H1 (cell line): Measurements from ENCODE around the gene CDK15. TPM values are rescaled to one million over a fixed set of nuclear protein-coding genes. Genes with fewer than 3 reads are reported as not detected.
A peak's percentile ranks its signal among the peaks of the same experiment; 100 is the strongest.

ENCODE experiments used
- CTCF ChIA-PET: fragments of 300-600 bp; sonication (Branson Sonifier 250); formaldehyde crosslinking; loops from one replicate; lab custom pipeline; 2021; ENCODE audit not compliant: partially characterized antibody; lab: Charles Lee
- POLR2A ChIA-PET: fragments of 300-600 bp; sonication (Branson Sonifier 250); formaldehyde crosslinking; loops from one replicate; lab custom pipeline; 2021; ENCODE audit warnings: inconsistent platforms; ENCODE audit not compliant: partially characterized antibody; lab: Charles Lee
- DNase-seq, 2 experiments: peaks; one replicate each; pipeline versions ENCODE4 v3.0.0 to v3.0.0-alpha.2; 2010 to 2022; ENCODE audit warnings: low spot score in 2 of 2, low read depth in 1 of 2, mixed read lengths in 1 of 2
- FAIRE-seq: peaks from 2 replicates; lab custom pipeline; 2011; peaks lifted over from hg19 to GRCh38; lab: Jason Lieb, UNC
- H2AFZ ChIP-seq: 2 replicates; pipeline ENCODE4 v1.8.1; 2012; ENCODE audit warnings: low read length, inconsistent platforms
- H2AK5ac ChIP-seq: 2 replicates; pipeline ENCODE4 v1.6.1; 2013; ENCODE audit warnings: low read depth, low read length
- H2BK120ac ChIP-seq: replicated peaks from 2 replicates; pipeline ENCODE3; 2013; ENCODE audit warnings: low read depth, low read length, inconsistent platforms
- H2BK12ac ChIP-seq: 2 replicates; pipeline ENCODE4 v1.6.1; 2013; ENCODE audit warnings: low read depth, low read length
- H2BK15ac ChIP-seq: 2 replicates; pipeline ENCODE4 v1.6.1; 2013; ENCODE audit warnings: low read length
- H2BK20ac ChIP-seq: 2 replicates; pipeline ENCODE4 v1.6.1; 2013; ENCODE audit warnings: low read length
- H2BK5ac ChIP-seq: 2 replicates; pipeline ENCODE4 v1.6.1; 2013; ENCODE audit warnings: low read depth, low read length
- H3K14ac ChIP-seq: 2 replicates; pipeline ENCODE4 v1.6.1; 2013; ENCODE audit warnings: inconsistent platforms; ENCODE audit not compliant: insufficient read length
- H3K18ac ChIP-seq: 2 replicates; pipeline ENCODE4 v1.6.1; 2013; ENCODE audit warnings: low read length; ENCODE audit errors: extremely low read depth
- H3K23ac ChIP-seq: 2 replicates; pipeline ENCODE4 v1.6.1; 2013; ENCODE audit warnings: inconsistent platforms; ENCODE audit not compliant: insufficient read length
- H3K23me2 ChIP-seq: 2 replicates; pipeline ENCODE4 v1.6.1; 2013; ENCODE audit warnings: low read depth, low read length
- H3K27ac ChIP-seq: 2 replicates; pipeline ENCODE4 v1.6.1; 2011; ENCODE audit warnings: low read depth, low read length, inconsistent platforms
- H3K27me3 ChIP-seq, 4 experiments: replicated peaks in 1 of 4; 1 replicate in 1 of 4; 2 replicates in 3 of 4; pipeline versions ENCODE4 v1.6.1 to v1.8.1; 2011 to 2013; ENCODE audit warnings: low read length in 3 of 4, mild to moderate bottlenecking in 3 of 4, inconsistent platforms in 2 of 4, mixed read lengths in 2 of 4, moderate library complexity in 1 of 4; ENCODE audit not compliant: control insufficient read depth in 3 of 4, insufficient read depth in 3 of 4; ENCODE audit errors: extremely low read depth in 1 of 4
- H3K36me3 ChIP-seq, 4 experiments: 2 replicates each; pipeline versions ENCODE4 v1.6.1 to v1.8.1; 2011 to 2013; ENCODE audit warnings: mild to moderate bottlenecking in 4 of 4, low read length in 3 of 4, moderate library complexity in 2 of 4, control low read depth in 1 of 4, inconsistent platforms in 1 of 4; ENCODE audit not compliant: insufficient read depth in 4 of 4, control insufficient read depth in 2 of 4
- H3K4ac ChIP-seq: replicated peaks from 2 replicates; pipeline ENCODE3; 2013; ENCODE audit warnings: low read length, low read depth, mixed read lengths, inconsistent platforms; ENCODE audit not compliant: insufficient read length
- H3K4me1 ChIP-seq, 4 experiments: replicated peaks in 1 of 4; 1 replicate in 1 of 4; 2 replicates in 3 of 4; pipeline versions ENCODE4 v1.6.1 to v1.8.1; 2011 to 2013; ENCODE audit warnings: low read length in 3 of 4, inconsistent platforms in 2 of 4, mixed read lengths in 1 of 4; ENCODE audit not compliant: insufficient read depth in 4 of 4, control insufficient read depth in 3 of 4
- H3K4me2 ChIP-seq, 2 experiments: 2 replicates each; pipeline versions ENCODE4 v1.6.1 to v1.8.1; 2011 to 2013; ENCODE audit warnings: low read depth in 2 of 2, low read length in 2 of 2, control low read depth in 1 of 2, inconsistent platforms in 1 of 2, mild to moderate bottlenecking in 1 of 2; ENCODE audit not compliant: insufficient read depth in 1 of 2
- H3K4me3 ChIP-seq, 4 experiments: fragments of 200-600, 300-600 bp in 1 of 4; sonication (generic), shearing (Covaris generic), sonication (Bioruptor Twin) in 1 of 4; 2 replicates each; pipeline versions ENCODE4 v1.5.1 to v1.8.1; 2011 to 2016; ENCODE audit warnings: low read length in 4 of 4, low read depth in 3 of 4, control low read depth in 2 of 4, inconsistent platforms in 2 of 4, mild to moderate bottlenecking in 2 of 4, mixed read lengths in 1 of 4, moderate library complexity in 1 of 4; ENCODE audit not compliant: insufficient read depth in 2 of 4; ENCODE audit errors: extremely low read depth in 1 of 4
- H3K56ac ChIP-seq: replicated peaks from 2 replicates; pipeline ENCODE3; 2013; ENCODE audit warnings: low read depth, mild to moderate bottlenecking, mixed read lengths, low read length, inconsistent platforms; ENCODE audit not compliant: insufficient read length
- H3K79me1 ChIP-seq: 2 replicates; pipeline ENCODE4 v1.6.1; 2013; ENCODE audit warnings: low read depth, low read length, control low read depth
- H3K79me2 ChIP-seq, 2 experiments: 2 replicates each; pipeline versions ENCODE4 v1.6.1 to v1.8.1; 2012 to 2013; ENCODE audit warnings: low read length in 2 of 2, mild to moderate bottlenecking in 2 of 2, inconsistent platforms in 1 of 2; ENCODE audit not compliant: insufficient read depth in 2 of 2, control insufficient read depth in 1 of 2
- H3K9ac ChIP-seq, 4 experiments: replicated peaks in 1 of 4; 1 replicate in 1 of 4; 2 replicates in 3 of 4; pipeline versions ENCODE4 v1.6.1 to v1.8.1; 2011 to 2013; ENCODE audit warnings: low read depth in 3 of 4, low read length in 3 of 4, control low read depth in 2 of 4, mild to moderate bottlenecking in 2 of 4, moderate library complexity in 2 of 4, inconsistent platforms in 1 of 4; ENCODE audit errors: extremely low read depth in 1 of 4
- H3K9me3 ChIP-seq, 2 experiments: 2 replicates each; pipeline versions ENCODE4 v1.6.1 to v1.8.1; 2012 to 2013; ENCODE audit warnings: mild to moderate bottlenecking in 2 of 2, moderate library complexity in 2 of 2, control low read depth in 1 of 2, inconsistent platforms in 1 of 2, low read depth in 1 of 2, low read length in 1 of 2, mixed read lengths in 1 of 2; ENCODE audit not compliant: insufficient read depth in 2 of 2
- H4K20me1 ChIP-seq, 2 experiments: replicated peaks in 1 of 2; 2 replicates each; pipeline versions ENCODE3 to v1.8.1; 2011 to 2013; ENCODE audit warnings: inconsistent platforms in 2 of 2, low read length in 2 of 2, mild to moderate bottlenecking in 1 of 2; ENCODE audit not compliant: insufficient read depth in 2 of 2, control insufficient read depth in 1 of 2
- H4K5ac ChIP-seq: 2 replicates; pipeline ENCODE4 v1.6.1; 2013; ENCODE audit warnings: low read length, low read depth, mixed read lengths, inconsistent platforms; ENCODE audit not compliant: insufficient read length
- H4K8ac ChIP-seq: 2 replicates; pipeline ENCODE4 v1.8.0; 2013; ENCODE audit warnings: mild to moderate bottlenecking, moderate library complexity, low read length, inconsistent platforms; ENCODE audit not compliant: insufficient read depth; ENCODE audit errors: extremely low read depth
- H4K91ac ChIP-seq: replicated peaks from 2 replicates; pipeline ENCODE3; 2013; ENCODE audit warnings: low read length, mixed read lengths, inconsistent platforms; ENCODE audit not compliant: insufficient read length
- NANOG ChIP-seq: IDR thresholded peaks from 2 replicates; pipeline ENCODE4 v1.6.1; 2011; ENCODE audit warnings: low read length, low read depth, mild to moderate bottlenecking, inconsistent platforms; ENCODE audit not compliant: insufficient read depth, poor library complexity, severe bottlenecking
- TEAD4 ChIP-seq: IDR thresholded peaks from 2 replicates; pipeline ENCODE4 v1.6.1; 2012; ENCODE audit warnings: low read depth, low read length, inconsistent platforms, mixed read lengths
- WGBS, 2 experiments: shearing (Covaris generic) in 1 of 2; methylation state at CpG; one replicate each; pipeline versions ENCODE4 v1.1.6 to v1.1.7; 2013 to 2015; ENCODE audit warnings: low lambda C conversion rate in 2 of 2, mixed read lengths in 2 of 2, inconsistent platforms in 1 of 2, low coverage in 1 of 2, missing lambda C conversion rate in 1 of 2; ENCODE audit not compliant: insufficient replicate concordance in 2 of 2, insufficient coverage in 1 of 2, insufficient read length in 1 of 2; ENCODE audit errors: extremely low coverage in 1 of 2, missing lambda C conversion rate in 1 of 2; 5-methylcytosine and 5-hydroxymethylcytosine counted together
- polyA plus RNA-seq, 7 experiments: library from polyadenylated mRNA; depleted of rRNA in 3 of 7; stranded (reverse) in 5 of 7; unstranded in 2 of 7; fragments of >200 nt in 5 of 7; fragments of 200-250 nt in 2 of 7; gene quantifications; 1 replicate in 5 of 7; 2 replicates in 1 of 7; 4 replicates in 1 of 7; pipeline versions ENCODE4 v1.2.1 to v1.2.3, GENCODE V29; 2011 to 2013; ENCODE audit warnings: missing spikeins in 2 of 7, mixed read lengths in 2 of 7
- total RNA-seq: library from RNA; stranded (reverse); fragmentation: NEBNext Ultra II Directional; extraction: Animal tissue kit (Norgen Biotek cat#: 25700); gene quantifications from 2 replicates; pipeline ENCODE4 v1.2.1, GENCODE V29; 2021

Gene CDK15
- total and polyA plus RNA-seq, 2 of the 8 experiments (the other 6 are each of a cell fraction or from before 2014, with no cell fraction given) = 0.03 TPM; not detected in 1

DNA sequence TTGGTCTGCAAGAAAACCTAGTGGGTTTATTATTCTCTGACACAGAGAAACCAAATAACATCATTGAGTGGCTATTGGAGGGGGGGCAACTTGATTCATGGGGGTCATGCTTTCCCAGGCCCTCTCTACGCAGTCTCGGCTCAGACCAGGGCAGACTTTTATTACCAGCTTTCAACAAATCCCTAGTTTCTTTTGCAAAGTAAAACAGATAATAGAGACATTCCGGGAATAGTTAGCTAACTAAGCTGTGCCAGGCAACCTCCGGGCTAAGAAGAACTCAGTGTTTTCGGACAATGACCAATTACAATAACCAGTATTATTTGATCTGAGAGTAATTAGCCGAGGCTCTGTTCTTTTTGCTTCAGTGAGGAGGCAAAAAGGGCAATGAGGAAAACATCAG, 66.3 kb downstream of the CDK15 start:
- Histone ChIP-seq H3K4me2 (peak overlapping the region; percentile 11 to 12; a peak in 1 of 4 replicates), H3K4me1 (peaks cover 0 to 5% (median 2%) of the 10 kb centered on the region in 4 experiments; a peak in 3 of 7 replicates), H4K5ac (no peak overlapping the region), H3K56ac (no peak overlapping the region), H3K27me3 (no peaks in the 10 kb centered on the region; a peak in 1 of 7 replicates), H3K36me3 (no peaks in the 10 kb centered on the region), H3K23me2 (no peaks in the 10 kb centered on the region), H2BK12ac (no peak overlapping the region), H3K27ac (no peak overlapping the region), H2BK15ac (no peak overlapping the region), H3K9me3 (no peaks in the 10 kb centered on the region), H4K20me1 (no peaks in the 10 kb centered on the region), H2AFZ (no peak overlapping the region), H3K79me1 (no peaks in the 10 kb centered on the region), H3K4ac (no peak overlapping the region), H4K91ac (no peak overlapping the region), H2AK5ac (no peak overlapping the region), H4K8ac (no peak overlapping the region), H3K18ac (no peak overlapping the region), H2BK5ac (no peak overlapping the region), H3K79me2 (no peaks in the 10 kb centered on the region), H2BK20ac (no peak overlapping the region), H3K9ac (no peak overlapping the region), H3K23ac (no peak overlapping the region), H3K4me3 (no peak overlapping the region), H3K14ac (no peak overlapping the region), H2BK120ac (no peak overlapping the region)
- ChIA-PET POLR2A (no interaction called here), CTCF (interaction anchor here (0.8 to 3.7 kb wide), 2 partner anchors 11 to 13 kb away, joined by 3 to 19 read pairs; no protein-coding TSS in a partner anchor)
- DNase-seq = no peak
- no peak for FAIRE-seq
- no peak for TF ChIP-seq NANOG
- TF ChIP-seq TEAD4 = peak; percentile 46; the same call in 1 of the 2 replicates
- 82% methylated on average over 6 of the region's 6 CpGs; no CpG with 5 or more reads in 1 of the 2 experiments for WGBS, 2 experiments
